HepG2 (cell line): Measurements from ENCODE around the gene ZNF697. TPM values are rescaled to one million over a fixed set of nuclear protein-coding genes. Genes with fewer than 3 reads are reported as not detected.

Source experiments
- ATAC-seq: fragments of 200-7000 bp; cut with Tn5 transposase; 3 replicates; pipeline ENCODE4 v1.9.1; 2020; ENCODE audit warnings: mild to moderate bottlenecking, moderate library complexity
- BruUV-seq: library from RNA; stranded (reverse); fragments of 400-500 nt; replicated peaks from 2 replicates; lab custom pipeline; 2021; lab: Mats Ljungman, UMichigan
- CTCF ChIA-PET: fragments of 300-600 bp; formaldehyde crosslinking; extraction: SDS; loops from one replicate; lab custom pipeline; 2021; ENCODE audit warnings: low total read pairs, inconsistent platforms, low intra/inter-chr PET ratio; lab: Yijun Ruan, JAX
- POLR2A ChIA-PET: fragments of 350-600 bp; sonication (Branson Sonifier 250); formaldehyde crosslinking; loops from one replicate; lab custom pipeline; 2020; ENCODE audit warnings: antibody characterized with exemption, inconsistent platforms; lab: Yijun Ruan, JAX
- DNase-seq: peaks from one replicate; pipeline ENCODE4 v3.0.0-alpha.2; 2015; ENCODE audit warnings: low spot score
- FAIRE-seq: peaks from 3 replicates; lab custom pipeline; 2011; peaks lifted over from hg19 to GRCh38; lab: Jason Lieb, UNC
- H2AFZ ChIP-seq: one replicate; pipeline ENCODE4 v1.6.1; 2011; ENCODE audit warnings: low read length, inconsistent platforms
- H3K27ac ChIP-seq: fragments of 300-600 bp; 3 replicates; pipeline ENCODE4 v1.8.0; 2011; ENCODE audit warnings: mixed run types, mild to moderate bottlenecking, mixed read lengths, low read length, inconsistent platforms; ENCODE audit not compliant: insufficient read depth; ENCODE audit errors: extremely low read length
- H3K27me3 ChIP-seq, 2 experiments: fragments of 200-600 bp in 1 of 2; 2 replicates in 1 of 2; 3 replicates in 1 of 2; pipeline versions ENCODE4 v1.6.0 to v1.8.0; 2011; ENCODE audit warnings: low read length in 2 of 2, mild to moderate bottlenecking in 2 of 2, moderate library complexity in 2 of 2, inconsistent platforms in 1 of 2; ENCODE audit not compliant: insufficient read depth in 2 of 2, control insufficient read depth in 1 of 2
- H3K36me3 ChIP-seq, 2 experiments: fragments of 200-600 bp in 1 of 2; replicated peaks in 1 of 2; 2 replicates in 1 of 2; 3 replicates in 1 of 2; pipeline versions ENCODE4 v1.5.1 to v1.8.0; 2011; ENCODE audit warnings: low read length in 2 of 2, inconsistent platforms in 1 of 2; ENCODE audit not compliant: insufficient read depth in 2 of 2, control insufficient read depth in 1 of 2
- H3K4me1 ChIP-seq: 2 replicates; pipeline ENCODE4 v1.5.1; 2012; ENCODE audit warnings: low read length, inconsistent platforms; ENCODE audit not compliant: insufficient read depth
- H3K4me2 ChIP-seq: 2 replicates; pipeline ENCODE4 v1.6.0; 2011; ENCODE audit warnings: low read depth, low read length, inconsistent platforms
- H3K4me3 ChIP-seq, 3 experiments: fragments of 200-600 bp in 1 of 3; sonication (generic), shearing (Covaris generic) in 1 of 3; replicated peaks in 1 of 3; 2 replicates each; pipeline ENCODE4 v1.5.1; 2011 to 2016; ENCODE audit warnings: low read length in 3 of 3, inconsistent platforms in 2 of 3, low read depth in 2 of 3, mild to moderate bottlenecking in 2 of 3, control low read depth in 1 of 3, mixed read lengths in 1 of 3; ENCODE audit not compliant: insufficient read depth in 1 of 3
- H3K79me2 ChIP-seq: one replicate; pipeline ENCODE4 v1.6.1; 2011; ENCODE audit warnings: low read length, inconsistent platforms; ENCODE audit not compliant: insufficient read depth
- H3K9ac ChIP-seq: 2 replicates; pipeline ENCODE4 v1.6.0; 2011; ENCODE audit warnings: mild to moderate bottlenecking, low read depth, low read length, inconsistent platforms; ENCODE audit not compliant: insufficient read depth
- H3K9me3 ChIP-seq: 2 replicates; pipeline ENCODE4 v1.5.1; 2012; ENCODE audit warnings: mild to moderate bottlenecking, low read length
- H4K20me1 ChIP-seq: 2 replicates; pipeline ENCODE4 v1.6.0; 2011; ENCODE audit warnings: inconsistent platforms, mild to moderate bottlenecking, low read length, moderate library complexity; ENCODE audit not compliant: insufficient read depth
- ATF1 ChIP-seq: IDR thresholded peaks from 2 replicates; pipeline ENCODE4 v1.6.1; 2016; ENCODE audit warnings: mild to moderate bottlenecking, control low read depth
- CEBPG ChIP-seq: IDR thresholded peaks from 2 replicates; pipeline ENCODE4 v1.6.1; 2016
- HHEX ChIP-seq: IDR thresholded peaks from 2 replicates; pipeline ENCODE4 v1.6.1; 2016; ENCODE audit warnings: control low read depth
- HOXA7 ChIP-seq: sonication (generic); formaldehyde crosslinking; IDR thresholded peaks from 2 replicates; pipeline ENCODE4 v1.8.1; 2022; ENCODE audit warnings: mild to moderate bottlenecking, missing genetic modification reagents, moderate library complexity
- NFYC ChIP-seq: IDR thresholded peaks from 2 replicates; pipeline ENCODE4 v1.6.1; 2016; ENCODE audit warnings: missing genetic modification reagents, missing compliant biosample characterization
- ZBTB20 ChIP-seq: sonication (generic); formaldehyde crosslinking; IDR thresholded peaks from 2 replicates; pipeline ENCODE4 v1.8.1; 2023; ENCODE audit warnings: missing genetic modification reagents, low read depth, mild to moderate bottlenecking, borderline replicate concordance
- ZNF549 ChIP-seq: sonication (generic); formaldehyde crosslinking; IDR thresholded peaks from 2 replicates; pipeline ENCODE4 v1.5.0; 2020; ENCODE audit warnings: missing genetic modification reagents
- ZNF777 ChIP-seq: sonication (generic); formaldehyde crosslinking; IDR thresholded peaks from 2 replicates; pipeline ENCODE4 v1.4.0; 2020; ENCODE audit warnings: missing genetic modification reagents
- WGBS: methylation state at CpG from one replicate; pipeline ENCODE4 v1.1.6; 2017; ENCODE audit warnings: low lambda C conversion rate; 5-methylcytosine and 5-hydroxymethylcytosine counted together
- in situ Hi-C: cut with HindIII; loops from 2 replicates; pipeline ENCODE4 v1.10.0; 2017; ENCODE audit warnings: low pct_unique_long_range_greater_than_20kb; ENCODE audit not compliant: extremely low pct_ligation_motif_present
- intact Hi-C: fragments of 100-400 bp; cut with micrococcal nuclease; formaldehyde crosslinking; loops from one replicate; pipeline ENCODE4 v1.10.0; 2022; ENCODE audit not compliant: unreplicated experiment
- polyA plus RNA-seq, 8 experiments: library from polyadenylated mRNA; depleted of rRNA in 3 of 8; stranded (reverse) in 7 of 8; unstranded in 1 of 8; fragments of >200 nt; fragmentation: Illumina TruSeq in 4 of 8; extraction: Trizol in 4 of 8; gene quantifications; 2 replicates each; pipeline versions ENCODE4 v1.2.1 to v1.2.3, GENCODE V29; 2011 to 2016; ENCODE audit warnings: low read depth in 4 of 8, missing spikeins in 1 of 8, mixed read lengths in 1 of 8; ENCODE audit not compliant: insufficient read depth in 1 of 8
- total RNA-seq, 5 experiments: library from RNA; depleted of rRNA; stranded (reverse); fragments of >200 nt; fragmentation: Illumina TruSeq; extraction: Trizol; gene quantifications; 2 replicates each; pipeline ENCODE4 v1.2.3, GENCODE V29; 2016; ENCODE audit warnings: low read depth in 1 of 5
- TF ChIP-seq, protein P1 (sequence below): sonication (generic); formaldehyde crosslinking; IDR thresholded peaks from 2 replicates; pipeline ENCODE4 v1.8.0; 2022; ENCODE audit warnings: mild to moderate bottlenecking, missing genetic modification reagents
- TF ChIP-seq, protein P2 (sequence below): sonication (generic); formaldehyde crosslinking; IDR thresholded peaks from 2 replicates; pipeline ENCODE4 v1.8.0; 2022; ENCODE audit warnings: missing genetic modification reagents, low read depth, mild to moderate bottlenecking, borderline replicate concordance

Gene ZNF697
- total and polyA plus RNA-seq, 2 of the 13 experiments (the other 11 are each of a cell fraction or from before 2014, with no cell fraction given), result 2.3 to 7.1 TPM

DNA sequence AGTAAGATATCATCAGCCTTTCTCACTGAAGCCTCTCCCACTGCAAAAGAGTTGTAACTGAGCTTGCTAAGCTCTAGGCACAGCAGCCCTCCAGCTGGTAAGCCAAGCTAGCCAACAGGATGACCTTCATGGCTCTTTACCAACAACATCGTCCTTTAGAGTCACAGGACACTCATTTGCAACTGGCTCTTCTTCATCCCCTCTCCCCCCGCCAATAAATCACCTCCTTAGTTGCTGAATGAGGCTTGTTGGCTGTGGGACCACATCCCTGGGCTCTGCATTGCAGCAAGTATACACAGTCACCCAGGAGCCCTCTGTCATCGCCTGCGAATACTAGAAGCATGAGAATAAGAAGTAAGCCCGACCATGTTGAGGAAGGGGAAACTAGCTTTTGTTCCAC is 16.0 kb upstream of the ZNF697 start:
- Histone ChIP-seq H3K79me2 (no peaks in the 10 kb centered on the region), H4K20me1 (no peaks in the 10 kb centered on the region), H3K4me2 (no peak overlapping the region), H3K9me3 (no peaks in the 10 kb centered on the region), H3K27ac (no peak overlapping the region), H3K4me1 (peaks cover 17% of the 10 kb centered on the region), H3K27me3 (no peaks in the 10 kb centered on the region), H3K36me3 (no peaks in the 10 kb centered on the region), H3K4me3 (no peak overlapping the region), H2AFZ (no peak overlapping the region), H3K9ac (no peak overlapping the region)
- ChIA-PET POLR2A (no interaction called here), CTCF (interaction anchor here (1.4 to 4.4 kb wide), 2 partner anchors 11 to 51 kb away, joined by 4 to 68 read pairs; no protein-coding TSS in a partner anchor)
- no peak for TF ChIP-seq ZNF549 (CRISPR knock-in tag)
- no peak for TF ChIP-seq ZNF777 (CRISPR knock-in tag)
- TF ChIP-seq, protein P1, sequence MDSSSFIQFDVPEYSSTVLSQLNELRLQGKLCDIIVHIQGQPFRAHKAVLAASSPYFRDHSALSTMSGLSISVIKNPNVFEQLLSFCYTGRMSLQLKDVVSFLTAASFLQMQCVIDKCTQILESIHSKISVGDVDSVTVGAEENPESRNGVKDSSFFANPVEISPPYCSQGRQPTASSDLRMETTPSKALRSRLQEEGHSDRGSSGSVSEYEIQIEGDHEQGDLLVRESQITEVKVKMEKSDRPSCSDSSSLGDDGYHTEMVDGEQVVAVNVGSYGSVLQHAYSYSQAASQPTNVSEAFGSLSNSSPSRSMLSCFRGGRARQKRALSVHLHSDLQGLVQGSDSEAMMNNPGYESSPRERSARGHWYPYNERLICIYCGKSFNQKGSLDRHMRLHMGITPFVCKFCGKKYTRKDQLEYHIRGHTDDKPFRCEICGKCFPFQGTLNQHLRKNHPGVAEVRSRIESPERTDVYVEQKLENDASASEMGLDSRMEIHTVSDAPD (CRISPR knock-in tag), result no peak
- no peak for TF ChIP-seq ZBTB20 (CRISPR knock-in tag)
- TF ChIP-seq HHEX (CRISPR knock-in tag), result no peak
- no peak for TF ChIP-seq NFYC (CRISPR knock-in tag)
- TF ChIP-seq HOXA7 (CRISPR knock-in tag), result no peak
- TF ChIP-seq, protein P2, sequence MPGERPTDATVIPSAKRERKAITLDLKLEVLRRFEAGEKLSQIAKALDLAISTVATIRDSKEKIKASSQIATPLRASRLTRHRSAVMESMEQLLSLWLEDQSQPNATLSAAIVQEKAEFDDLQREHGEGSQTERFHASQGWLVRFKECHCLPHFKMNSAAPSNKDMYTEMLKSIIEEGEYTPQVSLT (CRISPR knock-in tag), result no peak
- no peak for TF ChIP-seq ATF1 (CRISPR knock-in tag)
- TF ChIP-seq CEBPG (CRISPR knock-in tag), result no peak
- BruUV-seq, result no TSS peak
- WGBS, result 8% methylated on average over 5 of the region's 5 CpGs
- DNase-seq (no peak), FAIRE-seq (no peak), ATAC-seq (no peak)
- intact Hi-C loops (no loop called here), in situ Hi-C loops (loop anchor here (5.0 kb wide), 1 partner anchor 52 kb away; no protein-coding TSS in a partner anchor)
